ENCODE results near the gene MRPS17. TPM values are rescaled to one million over a fixed set of nuclear protein-coding genes. Genes with fewer than 3 reads are reported as not detected.
A peak's percentile ranks its signal among the peaks of the same experiment; 100 is the strongest.
"Not testable (repeated sequence)": the region's sequence is repeated elsewhere in the genome, so short reads cannot be mapped to it uniquely, and the experiment has no call there.

Gene MRPS17
- total RNA-seq, 2 donors from 2014 or later: 10.4 to 19.3 TPM

GRCh38 chr7:55931421-55932151, 20.1 kb upstream of the MRPS17 start:
- TF ChIP-seq, protein P1, sequence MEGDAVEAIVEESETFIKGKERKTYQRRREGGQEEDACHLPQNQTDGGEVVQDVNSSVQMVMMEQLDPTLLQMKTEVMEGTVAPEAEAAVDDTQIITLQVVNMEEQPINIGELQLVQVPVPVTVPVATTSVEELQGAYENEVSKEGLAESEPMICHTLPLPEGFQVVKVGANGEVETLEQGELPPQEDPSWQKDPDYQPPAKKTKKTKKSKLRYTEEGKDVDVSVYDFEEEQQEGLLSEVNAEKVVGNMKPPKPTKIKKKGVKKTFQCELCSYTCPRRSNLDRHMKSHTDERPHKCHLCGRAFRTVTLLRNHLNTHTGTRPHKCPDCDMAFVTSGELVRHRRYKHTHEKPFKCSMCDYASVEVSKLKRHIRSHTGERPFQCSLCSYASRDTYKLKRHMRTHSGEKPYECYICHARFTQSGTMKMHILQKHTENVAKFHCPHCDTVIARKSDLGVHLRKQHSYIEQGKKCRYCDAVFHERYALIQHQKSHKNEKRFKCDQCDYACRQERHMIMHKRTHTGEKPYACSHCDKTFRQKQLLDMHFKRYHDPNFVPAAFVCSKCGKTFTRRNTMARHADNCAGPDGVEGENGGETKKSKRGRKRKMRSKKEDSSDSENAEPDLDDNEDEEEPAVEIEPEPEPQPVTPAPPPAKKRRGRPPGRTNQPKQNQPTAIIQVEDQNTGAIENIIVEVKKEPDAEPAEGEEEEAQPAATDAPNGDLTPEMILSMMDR (IDR thresholded peaks at IDR 0.05): no peak
- H3K27me3 ChIP-seq: no peaks in the 10 kb centered on the region

GRCh38 chr7:55939514-55940123, 12.1 kb upstream of the MRPS17 start:
- intact Hi-C loops (cut with DNase I): loop anchor here (10.0 kb wide), 1 partner anchor 45 kb away; no protein-coding TSS in a partner anchor
- DNase-seq: no peak
- Histone ChIP-seq H3K4me3 (no peak overlapping the region), H3K9ac (ENCODE audit: low read depth in 2 of 2, low read length in 2 of 2) (no peak overlapping the region), H3K27ac (no peak overlapping the region), H3K36me3 (no peaks in the 10 kb centered on the region), H3K4me1 (no peaks in the 10 kb centered on the region), H3K9me3 (peaks cover 5% of the 10 kb centered on the region), H3K27me3 (no peaks in the 10 kb centered on the region)
- TF ChIP-seq, protein P1 (IDR thresholded peaks at IDR 0.05): no peak

More at GRCh38 chr7:55931421-55932151, 20.1 kb upstream of the MRPS17 start:
- no peak overlapping the region for H3K9ac ChIP-seq (ENCODE audit: low read depth in 2 of 2, low read length in 2 of 2)
- intact Hi-C loops (cut with DNase I): no loop called here
- H3K4me1 ChIP-seq: no peaks in the 10 kb centered on the region
- no peak overlapping the region for H3K4me3 ChIP-seq
- no peaks in the 10 kb centered on the region for H3K9me3 ChIP-seq
- no peak for DNase-seq
- no peak overlapping the region for H3K27ac ChIP-seq
- no peaks in the 10 kb centered on the region for H3K36me3 ChIP-seq

GRCh38 chr7:55946545-55946944, 5.1 kb upstream of the MRPS17 start:
- intact Hi-C loops (cut with DNase I): loop anchor here (10.0 kb wide), 1 partner anchor 52 kb away; no protein-coding TSS in a partner anchor

DNA sequence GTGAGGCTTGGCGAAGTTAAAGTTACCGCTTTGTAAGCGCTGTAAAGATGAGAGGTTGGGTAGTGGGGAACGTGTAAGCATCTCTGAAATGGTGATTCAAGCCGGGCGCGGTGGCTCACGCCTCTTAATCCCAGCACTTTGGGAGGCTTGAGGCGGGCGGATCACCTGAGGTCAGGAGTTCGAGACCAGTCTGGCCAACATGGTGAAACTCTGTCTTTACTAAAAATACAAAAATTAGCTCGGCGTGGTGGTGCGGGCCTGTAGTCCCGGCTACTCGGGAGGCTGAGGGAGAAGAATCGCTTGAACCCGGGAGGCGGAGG, 635 bp downstream of the MRPS17 start:
- intact Hi-C loops (cut with DNase I): not testable (repeated sequence)
- Histone ChIP-seq H3K27ac (peak overlapping the region; percentile 19), H3K9ac (ENCODE audit: low read depth in 2 of 2, low read length in 2 of 2) (peak overlapping the region; percentile 84 to 91)

More at GRCh38 chr7:55946545-55946944, 5.1 kb upstream of the MRPS17 start:
- no peak for DNase-seq
- no peaks in the 10 kb centered on the region for H3K9me3 ChIP-seq
- no peak overlapping the region for H3K9ac ChIP-seq (ENCODE audit: low read depth in 2 of 2, low read length in 2 of 2)
- no peak overlapping the region for H3K27ac ChIP-seq
- H3K4me3 ChIP-seq: no peak overlapping the region
- no peaks in the 10 kb centered on the region for H3K27me3 ChIP-seq
- no peaks in the 10 kb centered on the region for H3K36me3 ChIP-seq
- TF ChIP-seq, protein P1 (IDR thresholded peaks at IDR 0.05): no peak
- H3K4me1 ChIP-seq: no peaks in the 10 kb centered on the region

GRCh38 chr7:55953707-55954475, 2.2 kb downstream of the MRPS17 start:
- H3K36me3 ChIP-seq: no peaks in the 10 kb centered on the region
- H3K27me3 ChIP-seq: no peaks in the 10 kb centered on the region
- intact Hi-C loops (cut with DNase I): no loop called here
- H3K4me3 ChIP-seq: no peak overlapping the region
- no peak overlapping the region for H3K9ac ChIP-seq (ENCODE audit: low read depth in 2 of 2, low read length in 2 of 2)
- TF ChIP-seq, protein P1 (IDR thresholded peaks at IDR 0.05): no peak
- H3K27ac ChIP-seq: no peak overlapping the region
- DNase-seq: no peak
- no peaks in the 10 kb centered on the region for H3K4me1 ChIP-seq
- H3K9me3 ChIP-seq: no peaks in the 10 kb centered on the region

More for the DNA sequence above, 635 bp downstream of the MRPS17 start:
- DNase-seq, H3K27me3 ChIP-seq, H3K4me1 ChIP-seq, H3K36me3 ChIP-seq, H3K9me3 ChIP-seq: not testable (repeated sequence)
- peak overlapping the region; percentile 86 for H3K4me3 ChIP-seq
